HL-60 (cell line): Measurements from ENCODE around the gene DNAJC22.

Source experiments
- DNase-seq, 2 experiments: peaks; one replicate each; pipeline ENCODE4 v3.0.0-alpha.2; 2010 to 2020; ENCODE audit warnings: low read depth in 1 of 2, low spot score in 1 of 2
- H3K27ac ChIP-seq: fragments of 250-450 bp; sonication (Bioruptor Pico); replicated peaks from 2 replicates; pipeline ENCODE4 v1.5.1; 2020; ENCODE audit warnings: mild to moderate bottlenecking, moderate library complexity
- H3K27me3 ChIP-seq: fragments of 250-450 bp; sonication (Bioruptor Pico); 2 replicates; pipeline ENCODE4 v1.5.1; 2021; ENCODE audit warnings: mild to moderate bottlenecking, moderate library complexity; ENCODE audit not compliant: insufficient read depth, poor library complexity, severe bottlenecking
- H3K4me3 ChIP-seq: replicated peaks from 2 replicates; pipeline ENCODE4 v1.5.1; 2011; ENCODE audit warnings: mild to moderate bottlenecking, control low read depth, low read length; ENCODE audit not compliant: insufficient read depth
- GABPA ChIP-seq: IDR thresholded peaks from 2 replicates; pipeline ENCODE4 v1.6.1; 2012; ENCODE audit warnings: low read depth
- POLR2AphosphoS5 ChIP-seq: IDR thresholded peaks from 2 replicates; pipeline ENCODE4 v1.6.1; 2012; ENCODE audit warnings: low read depth
- SPI1 ChIP-seq: IDR thresholded peaks from 2 replicates; pipeline ENCODE4 v1.6.1; 2012; ENCODE audit warnings: low read depth, mild to moderate bottlenecking, borderline replicate concordance
- TF ChIP-seq, protein P1 (sequence below): IDR thresholded peaks from 2 replicates; pipeline ENCODE4 v1.6.1; 2012; ENCODE audit warnings: low read depth; ENCODE audit not compliant: insufficient replicate concordance
- TF ChIP-seq, protein P2 (sequence below): IDR thresholded peaks from one replicate; pipeline ENCODE4 v1.5.1; 2011; ENCODE audit warnings: low read length, control low read depth, inconsistent platforms; ENCODE audit not compliant: insufficient read depth

Gene DNAJC22

DNA sequence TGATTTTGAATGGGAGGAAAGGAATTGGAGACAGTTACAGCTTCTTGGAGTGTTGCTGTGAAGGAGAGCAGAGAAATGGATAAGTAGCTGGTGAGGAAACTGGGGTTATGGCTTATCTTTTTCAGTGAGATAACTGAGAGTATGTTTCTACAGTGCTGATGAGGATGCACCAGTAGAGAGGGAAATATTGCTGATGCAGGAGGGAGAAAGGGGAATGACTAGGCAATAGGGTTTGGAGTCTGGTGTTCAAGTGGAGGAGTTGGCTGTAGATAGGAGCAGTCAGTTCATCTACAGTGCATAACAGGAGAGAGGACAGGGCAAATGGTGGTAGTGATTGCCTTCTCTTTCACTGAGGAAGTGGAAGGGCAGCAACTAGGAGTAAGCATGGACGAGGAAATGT, 53.6 kb downstream of the DNAJC22 start:
- no peak for DNase-seq
- TF ChIP-seq GABPA (no peak), POLR2AphosphoS5 (no peak), SPI1 (no peak)
- TF ChIP-seq, protein P1, sequence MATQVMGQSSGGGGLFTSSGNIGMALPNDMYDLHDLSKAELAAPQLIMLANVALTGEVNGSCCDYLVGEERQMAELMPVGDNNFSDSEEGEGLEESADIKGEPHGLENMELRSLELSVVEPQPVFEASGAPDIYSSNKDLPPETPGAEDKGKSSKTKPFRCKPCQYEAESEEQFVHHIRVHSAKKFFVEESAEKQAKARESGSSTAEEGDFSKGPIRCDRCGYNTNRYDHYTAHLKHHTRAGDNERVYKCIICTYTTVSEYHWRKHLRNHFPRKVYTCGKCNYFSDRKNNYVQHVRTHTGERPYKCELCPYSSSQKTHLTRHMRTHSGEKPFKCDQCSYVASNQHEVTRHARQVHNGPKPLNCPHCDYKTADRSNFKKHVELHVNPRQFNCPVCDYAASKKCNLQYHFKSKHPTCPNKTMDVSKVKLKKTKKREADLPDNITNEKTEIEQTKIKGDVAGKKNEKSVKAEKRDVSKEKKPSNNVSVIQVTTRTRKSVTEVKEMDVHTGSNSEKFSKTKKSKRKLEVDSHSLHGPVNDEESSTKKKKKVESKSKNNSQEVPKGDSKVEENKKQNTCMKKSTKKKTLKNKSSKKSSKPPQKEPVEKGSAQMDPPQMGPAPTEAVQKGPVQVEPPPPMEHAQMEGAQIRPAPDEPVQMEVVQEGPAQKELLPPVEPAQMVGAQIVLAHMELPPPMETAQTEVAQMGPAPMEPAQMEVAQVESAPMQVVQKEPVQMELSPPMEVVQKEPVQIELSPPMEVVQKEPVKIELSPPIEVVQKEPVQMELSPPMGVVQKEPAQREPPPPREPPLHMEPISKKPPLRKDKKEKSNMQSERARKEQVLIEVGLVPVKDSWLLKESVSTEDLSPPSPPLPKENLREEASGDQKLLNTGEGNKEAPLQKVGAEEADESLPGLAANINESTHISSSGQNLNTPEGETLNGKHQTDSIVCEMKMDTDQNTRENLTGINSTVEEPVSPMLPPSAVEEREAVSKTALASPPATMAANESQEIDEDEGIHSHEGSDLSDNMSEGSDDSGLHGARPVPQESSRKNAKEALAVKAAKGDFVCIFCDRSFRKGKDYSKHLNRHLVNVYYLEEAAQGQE, result no peak
- TF ChIP-seq, protein P2, sequence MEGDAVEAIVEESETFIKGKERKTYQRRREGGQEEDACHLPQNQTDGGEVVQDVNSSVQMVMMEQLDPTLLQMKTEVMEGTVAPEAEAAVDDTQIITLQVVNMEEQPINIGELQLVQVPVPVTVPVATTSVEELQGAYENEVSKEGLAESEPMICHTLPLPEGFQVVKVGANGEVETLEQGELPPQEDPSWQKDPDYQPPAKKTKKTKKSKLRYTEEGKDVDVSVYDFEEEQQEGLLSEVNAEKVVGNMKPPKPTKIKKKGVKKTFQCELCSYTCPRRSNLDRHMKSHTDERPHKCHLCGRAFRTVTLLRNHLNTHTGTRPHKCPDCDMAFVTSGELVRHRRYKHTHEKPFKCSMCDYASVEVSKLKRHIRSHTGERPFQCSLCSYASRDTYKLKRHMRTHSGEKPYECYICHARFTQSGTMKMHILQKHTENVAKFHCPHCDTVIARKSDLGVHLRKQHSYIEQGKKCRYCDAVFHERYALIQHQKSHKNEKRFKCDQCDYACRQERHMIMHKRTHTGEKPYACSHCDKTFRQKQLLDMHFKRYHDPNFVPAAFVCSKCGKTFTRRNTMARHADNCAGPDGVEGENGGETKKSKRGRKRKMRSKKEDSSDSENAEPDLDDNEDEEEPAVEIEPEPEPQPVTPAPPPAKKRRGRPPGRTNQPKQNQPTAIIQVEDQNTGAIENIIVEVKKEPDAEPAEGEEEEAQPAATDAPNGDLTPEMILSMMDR, result no peak
- Histone ChIP-seq H3K27ac (no peak overlapping the region), H3K4me3 (no peak overlapping the region), H3K27me3 (no peaks in the 10 kb centered on the region)
